GM06990 (cell line): ENCODE results near the gene PSD.

Experiments used
- DNase-seq: peaks from one replicate; pipeline ENCODE4 v3.0.0-alpha.2; 2011; ENCODE audit not compliant: insufficient read length; ENCODE audit errors: extremely low read depth
- H3K27me3 ChIP-seq: replicated peaks from 2 replicates; pipeline ENCODE4 v1.6.0; 2011; ENCODE audit warnings: low read length; ENCODE audit not compliant: control insufficient read depth, insufficient read depth
- H3K36me3 ChIP-seq: 2 replicates; pipeline ENCODE4 v1.5.1; 2011; ENCODE audit warnings: low read length; ENCODE audit not compliant: control insufficient read depth, insufficient read depth
- H3K4me3 ChIP-seq: replicated peaks from 2 replicates; pipeline ENCODE4 v1.5.1; 2011; ENCODE audit warnings: low read depth, mild to moderate bottlenecking, control low read depth, low read length
- TF ChIP-seq, protein P1 (sequence below): IDR thresholded peaks from 2 replicates; pipeline ENCODE4 v1.5.1; 2011; ENCODE audit warnings: low read length, control low read depth, mild to moderate bottlenecking, inconsistent platforms; ENCODE audit not compliant: insufficient read depth, poor library complexity, severe bottlenecking

Gene PSD

DNA sequence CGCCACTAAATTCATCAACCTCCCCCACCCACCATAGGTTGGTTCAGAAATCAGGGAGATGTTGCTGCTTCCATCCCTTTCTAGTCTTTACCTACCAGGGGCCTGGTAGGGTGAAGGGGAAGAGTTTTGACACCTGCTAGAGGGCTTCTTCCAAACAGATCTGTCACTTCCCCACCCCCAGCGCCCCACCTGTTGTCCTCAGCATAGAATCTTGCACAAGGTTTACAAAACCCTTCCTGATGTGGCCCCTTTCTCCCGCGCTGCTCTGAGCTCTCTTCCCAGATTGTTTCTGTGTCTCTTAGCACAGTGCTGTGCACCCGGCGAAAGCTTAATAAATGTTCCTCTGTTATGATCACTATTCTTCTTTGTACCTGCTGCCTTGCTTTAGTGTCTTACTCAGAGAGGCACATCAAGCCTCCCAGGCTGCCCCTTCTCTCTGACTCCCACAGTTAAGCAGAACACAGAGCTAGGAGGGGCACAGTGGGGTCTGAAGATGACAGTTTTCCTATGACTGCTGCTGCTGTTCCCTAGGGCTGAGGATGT, 44.0 kb upstream of the PSD start:
- TF ChIP-seq, protein P1, sequence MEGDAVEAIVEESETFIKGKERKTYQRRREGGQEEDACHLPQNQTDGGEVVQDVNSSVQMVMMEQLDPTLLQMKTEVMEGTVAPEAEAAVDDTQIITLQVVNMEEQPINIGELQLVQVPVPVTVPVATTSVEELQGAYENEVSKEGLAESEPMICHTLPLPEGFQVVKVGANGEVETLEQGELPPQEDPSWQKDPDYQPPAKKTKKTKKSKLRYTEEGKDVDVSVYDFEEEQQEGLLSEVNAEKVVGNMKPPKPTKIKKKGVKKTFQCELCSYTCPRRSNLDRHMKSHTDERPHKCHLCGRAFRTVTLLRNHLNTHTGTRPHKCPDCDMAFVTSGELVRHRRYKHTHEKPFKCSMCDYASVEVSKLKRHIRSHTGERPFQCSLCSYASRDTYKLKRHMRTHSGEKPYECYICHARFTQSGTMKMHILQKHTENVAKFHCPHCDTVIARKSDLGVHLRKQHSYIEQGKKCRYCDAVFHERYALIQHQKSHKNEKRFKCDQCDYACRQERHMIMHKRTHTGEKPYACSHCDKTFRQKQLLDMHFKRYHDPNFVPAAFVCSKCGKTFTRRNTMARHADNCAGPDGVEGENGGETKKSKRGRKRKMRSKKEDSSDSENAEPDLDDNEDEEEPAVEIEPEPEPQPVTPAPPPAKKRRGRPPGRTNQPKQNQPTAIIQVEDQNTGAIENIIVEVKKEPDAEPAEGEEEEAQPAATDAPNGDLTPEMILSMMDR = no peak
- Histone ChIP-seq H3K4me3 (no peak overlapping the region), H3K27me3 (no peaks in the 10 kb centered on the region), H3K36me3 (no peaks in the 10 kb centered on the region)
- DNase-seq = no peak

DNA sequence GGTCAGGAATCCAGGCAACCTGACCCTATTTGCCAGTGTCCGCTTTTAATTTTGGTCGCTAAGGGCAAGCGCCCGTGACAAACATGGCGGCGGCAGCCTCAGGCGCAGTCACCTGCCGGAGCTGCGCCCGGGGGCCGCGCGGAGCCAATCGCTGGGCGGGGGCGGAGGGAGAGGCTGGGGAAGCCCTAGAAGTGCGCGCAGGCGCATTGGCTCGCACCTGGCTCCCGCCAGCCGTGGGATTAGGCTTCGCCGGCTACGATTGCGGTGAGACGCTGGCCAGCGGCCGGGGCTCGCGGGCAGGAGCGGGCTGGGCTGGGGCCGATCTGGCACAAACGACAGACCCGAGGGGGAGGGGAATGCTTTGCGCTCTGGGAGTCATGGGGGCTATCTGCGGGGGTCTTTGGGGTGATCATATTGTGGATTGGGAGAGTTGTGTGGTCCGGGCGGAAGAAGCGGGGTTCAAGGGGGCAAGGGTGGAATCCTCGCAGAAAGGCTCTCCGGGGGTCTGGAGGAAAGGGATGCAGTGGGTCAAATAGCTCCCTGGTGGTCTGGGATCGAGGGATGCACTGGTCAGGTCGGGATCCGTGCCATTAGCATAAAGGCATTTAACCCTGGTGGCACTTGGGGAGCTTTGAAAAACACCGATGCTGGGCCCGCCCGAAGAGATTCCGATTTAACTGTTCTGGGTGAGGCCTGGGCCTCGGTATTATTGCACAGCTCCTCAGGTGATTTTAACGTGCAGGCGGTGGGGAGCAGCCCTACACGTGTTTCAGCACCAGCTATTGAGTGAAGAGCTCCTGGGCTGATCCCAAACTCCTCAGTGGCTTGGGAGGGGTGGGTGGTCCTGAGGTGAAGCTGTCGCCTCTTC, 42.8 kb upstream of the PSD start:
- H3K4me3 ChIP-seq = peak overlapping the region; percentile 47
- H3K27me3 ChIP-seq = no peaks in the 10 kb centered on the region
- DNase-seq = peak; percentile 93
- TF ChIP-seq, protein P1 = no peak
- no peaks in the 10 kb centered on the region for H3K36me3 ChIP-seq

DNA sequence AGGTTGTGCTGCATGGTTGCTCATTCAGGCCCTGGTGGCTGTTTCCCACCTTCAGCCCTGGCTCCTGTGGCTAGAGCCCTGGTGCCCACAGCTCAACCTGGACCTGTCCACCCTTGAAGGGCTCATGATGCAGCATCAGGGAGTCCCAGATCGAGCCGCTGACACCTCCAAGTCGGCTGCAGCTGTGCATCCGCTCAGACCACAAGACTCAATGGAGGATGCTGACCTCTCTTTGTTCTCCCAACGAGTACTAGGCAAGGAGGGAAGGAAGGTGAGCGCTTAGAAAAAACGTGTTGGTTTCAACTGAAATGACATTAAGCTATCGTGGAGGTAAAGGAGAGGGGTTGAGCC, 42.2 kb upstream of the PSD start:
- Histone ChIP-seq H3K4me3 (peak overlapping the region; percentile 40), H3K27me3 (no peaks in the 10 kb centered on the region), H3K36me3 (peaks cover 2% of the 10 kb centered on the region; the same call in 1 of the 2 replicates)
- no peak for DNase-seq
- TF ChIP-seq, protein P1 = no peak

DNA sequence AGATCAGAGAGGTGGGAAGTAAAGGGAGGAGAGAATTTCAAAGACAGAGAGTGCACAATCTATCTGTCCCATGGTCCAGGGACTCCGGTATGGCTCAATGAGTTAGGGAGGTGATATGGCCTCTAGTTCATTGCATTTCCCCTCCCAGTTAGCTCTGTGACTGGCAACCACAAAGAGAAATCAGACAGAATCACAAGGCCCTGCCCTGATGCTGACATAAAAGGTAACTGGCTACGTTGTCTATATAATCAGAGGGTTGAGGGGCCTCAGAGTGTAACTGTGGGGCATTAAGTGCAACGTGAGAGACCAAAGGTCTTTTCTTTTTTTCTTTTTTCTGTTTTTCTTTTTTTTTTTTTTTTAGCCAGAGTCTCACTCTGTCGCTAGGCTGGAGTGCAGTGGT, 40.1 kb upstream of the PSD start:
- no peak for DNase-seq
- Histone ChIP-seq H3K27me3 (no peaks in the 10 kb centered on the region), H3K36me3 (peaks cover 2% of the 10 kb centered on the region; the same call in 1 of the 2 replicates), H3K4me3 (no peak overlapping the region)
- TF ChIP-seq, protein P1 = no peak

DNA sequence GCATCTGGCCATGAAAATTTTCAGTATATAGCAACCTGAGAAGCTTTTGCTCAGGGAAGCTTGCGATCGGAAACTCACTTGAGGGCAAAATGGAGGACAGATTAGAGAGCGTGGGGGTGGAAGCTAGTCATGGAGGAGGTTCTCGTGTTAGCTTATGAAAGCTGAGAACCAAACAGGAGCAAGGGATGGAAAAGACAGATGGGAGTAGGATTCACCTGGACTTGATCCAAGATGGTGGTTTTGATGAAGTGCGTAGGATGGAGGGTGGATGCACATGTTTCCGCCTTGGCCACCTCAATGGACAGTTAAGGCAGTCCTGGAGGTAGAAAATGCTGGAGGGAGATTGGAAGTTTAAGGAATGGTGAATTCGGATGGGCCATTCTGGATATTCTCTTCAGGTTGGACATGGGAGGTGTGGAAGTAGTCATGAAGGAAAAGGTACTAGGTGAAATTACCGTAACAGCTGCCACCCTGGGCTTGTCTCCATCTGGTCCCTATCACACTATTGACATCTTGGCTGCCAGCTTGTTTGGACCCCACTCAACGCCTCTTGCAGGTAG, 39.1 kb upstream of the PSD start:
- TF ChIP-seq, protein P1 = no peak
- DNase-seq = no peak
- peaks cover 3% of the 10 kb centered on the region; the same call in 1 of the 2 replicates for H3K36me3 ChIP-seq
- no peak overlapping the region for H3K4me3 ChIP-seq
- no peaks in the 10 kb centered on the region for H3K27me3 ChIP-seq
